GM15510 (cell line): Measurements from ENCODE around the gene GHR.

ENCODE experiments used
- POLR2A ChIP-seq: IDR thresholded peaks from 3 replicates; pipeline ENCODE4 v1.6.1; 2011; ENCODE audit warnings: borderline replicate concordance; ENCODE audit not compliant: insufficient read length; ENCODE audit errors: extremely low read depth

Gene GHR

DNA sequence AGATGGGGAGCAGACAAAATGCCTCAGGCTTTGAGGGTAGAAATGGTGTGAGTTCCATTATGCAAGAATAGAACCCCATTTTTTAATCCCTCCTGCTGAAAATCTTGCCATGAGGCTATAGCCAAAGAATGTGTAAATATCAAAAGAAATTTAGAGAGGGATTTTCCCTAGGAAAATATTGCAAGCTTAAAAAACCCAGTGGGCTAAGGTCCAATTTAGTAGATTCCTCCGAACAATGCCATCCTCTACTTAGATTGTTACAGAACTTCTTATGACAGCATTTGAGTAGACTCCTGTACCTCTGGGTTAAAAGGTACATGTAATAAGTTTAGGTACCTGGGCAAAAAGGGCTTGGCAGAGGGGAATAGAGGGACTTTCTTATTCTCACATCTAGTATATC is 138.4 kb downstream of the GHR start:
- TF ChIP-seq POLR2A = no peak

DNA sequence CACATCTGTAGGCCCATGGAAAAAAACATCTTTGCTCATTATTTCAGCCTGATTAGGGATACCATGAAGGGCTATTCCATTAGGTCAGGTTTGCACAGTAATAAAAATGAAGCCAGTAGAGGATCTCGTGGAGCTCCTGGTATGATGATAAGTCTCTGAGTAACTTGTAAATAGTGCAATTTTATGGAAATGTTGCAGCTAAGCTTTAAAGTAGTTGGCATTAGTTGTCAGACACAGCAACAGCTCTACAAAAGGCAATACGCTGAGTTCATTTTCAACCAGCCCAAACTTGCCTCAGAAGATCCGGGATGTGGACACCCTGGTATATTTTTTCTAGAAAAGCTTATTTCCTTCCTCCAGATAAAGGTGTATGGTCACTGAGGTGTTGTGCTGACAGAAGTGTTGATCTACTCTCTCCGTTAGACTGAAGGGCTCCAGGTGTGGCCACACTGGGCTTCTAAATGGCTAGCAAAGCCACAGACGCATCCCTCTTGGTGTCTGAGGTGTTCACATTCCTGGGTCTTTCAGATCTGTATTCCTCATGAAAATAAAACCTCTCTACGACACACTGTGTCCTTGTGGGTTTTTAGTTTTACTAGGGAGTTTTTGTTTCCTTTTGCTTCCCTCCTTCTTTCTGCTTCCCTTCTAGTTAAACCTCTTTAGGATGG is 141.6 kb downstream of the GHR start:
- TF ChIP-seq POLR2A = no peak

DNA sequence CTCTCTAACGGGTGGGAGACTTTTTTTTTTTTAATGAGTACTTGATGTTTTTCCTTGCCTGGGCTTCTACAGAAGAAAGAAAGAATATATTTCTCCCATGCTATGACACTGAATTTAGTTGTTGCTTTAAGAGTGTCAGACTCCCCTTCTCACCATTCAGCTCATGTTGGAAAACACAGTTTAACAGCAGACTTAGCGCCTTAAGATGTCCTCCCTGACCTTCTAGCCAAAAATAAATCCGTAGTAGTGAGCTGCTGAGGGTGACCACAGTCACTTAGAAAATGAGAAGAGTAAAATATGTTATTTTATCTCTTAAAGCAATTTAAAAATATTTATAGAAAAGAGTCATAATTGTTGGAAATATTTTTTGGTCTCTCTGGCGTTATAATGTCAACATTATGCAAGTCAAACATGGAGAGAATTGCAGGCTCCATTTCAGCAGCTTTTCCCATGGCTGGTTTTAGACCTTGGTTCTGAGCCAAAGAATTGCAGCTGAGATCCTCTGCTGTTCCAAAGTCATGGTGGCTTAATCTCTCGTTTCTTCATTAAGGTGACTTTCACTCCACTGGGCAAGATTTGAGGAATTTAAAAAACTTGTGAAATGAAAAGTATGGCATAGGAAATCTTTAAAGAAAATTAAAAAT is 143.5 kb downstream of the GHR start:
- TF ChIP-seq POLR2A = no peak

DNA sequence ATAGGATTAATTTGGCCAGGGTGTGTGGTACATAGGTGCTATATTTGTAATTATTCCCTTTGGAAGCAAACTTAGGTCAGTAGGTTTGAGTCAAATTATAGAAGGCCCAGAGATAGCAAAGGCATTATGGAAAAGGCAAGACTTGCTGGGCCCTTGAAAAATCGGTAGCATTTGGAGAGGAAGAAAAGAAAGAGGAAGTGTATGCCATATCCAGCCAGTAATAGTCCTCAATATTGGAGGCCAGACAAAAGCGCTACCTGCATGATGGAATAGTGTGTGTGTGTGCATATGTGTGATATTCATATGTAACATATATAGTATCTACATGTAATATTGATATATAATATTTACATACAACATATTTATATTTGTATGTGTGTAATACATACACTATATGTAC is 146.1 kb downstream of the GHR start:
- TF ChIP-seq POLR2A = no peak

DNA sequence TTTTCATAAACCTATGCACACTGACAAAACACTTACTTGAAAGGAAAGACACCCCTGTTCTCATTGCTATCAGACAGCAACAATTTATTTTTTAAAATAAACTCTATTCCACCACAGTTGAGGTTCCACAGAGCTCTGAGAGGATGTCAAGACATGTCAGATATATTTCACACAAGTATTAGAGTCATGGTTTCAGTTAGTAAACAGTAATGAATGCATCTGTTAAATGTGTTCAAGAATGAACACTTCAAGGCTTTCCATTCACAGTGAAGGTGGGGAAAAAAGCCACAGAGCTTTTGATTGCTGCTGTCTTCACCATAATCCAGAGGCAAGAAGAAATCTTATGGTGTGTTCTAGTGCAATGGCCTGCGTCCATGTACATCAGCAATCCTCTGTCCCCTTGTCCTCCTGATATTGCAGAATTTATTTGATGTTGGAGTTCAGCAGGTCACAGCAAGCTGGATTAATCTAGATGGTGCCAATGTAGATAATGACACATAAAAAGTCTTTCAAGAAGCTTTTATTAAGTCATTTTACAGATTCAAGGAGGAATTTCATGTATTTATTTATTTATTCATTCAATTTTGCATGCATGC is 146.8 kb downstream of the GHR start:
- TF ChIP-seq POLR2A = no peak

DNA sequence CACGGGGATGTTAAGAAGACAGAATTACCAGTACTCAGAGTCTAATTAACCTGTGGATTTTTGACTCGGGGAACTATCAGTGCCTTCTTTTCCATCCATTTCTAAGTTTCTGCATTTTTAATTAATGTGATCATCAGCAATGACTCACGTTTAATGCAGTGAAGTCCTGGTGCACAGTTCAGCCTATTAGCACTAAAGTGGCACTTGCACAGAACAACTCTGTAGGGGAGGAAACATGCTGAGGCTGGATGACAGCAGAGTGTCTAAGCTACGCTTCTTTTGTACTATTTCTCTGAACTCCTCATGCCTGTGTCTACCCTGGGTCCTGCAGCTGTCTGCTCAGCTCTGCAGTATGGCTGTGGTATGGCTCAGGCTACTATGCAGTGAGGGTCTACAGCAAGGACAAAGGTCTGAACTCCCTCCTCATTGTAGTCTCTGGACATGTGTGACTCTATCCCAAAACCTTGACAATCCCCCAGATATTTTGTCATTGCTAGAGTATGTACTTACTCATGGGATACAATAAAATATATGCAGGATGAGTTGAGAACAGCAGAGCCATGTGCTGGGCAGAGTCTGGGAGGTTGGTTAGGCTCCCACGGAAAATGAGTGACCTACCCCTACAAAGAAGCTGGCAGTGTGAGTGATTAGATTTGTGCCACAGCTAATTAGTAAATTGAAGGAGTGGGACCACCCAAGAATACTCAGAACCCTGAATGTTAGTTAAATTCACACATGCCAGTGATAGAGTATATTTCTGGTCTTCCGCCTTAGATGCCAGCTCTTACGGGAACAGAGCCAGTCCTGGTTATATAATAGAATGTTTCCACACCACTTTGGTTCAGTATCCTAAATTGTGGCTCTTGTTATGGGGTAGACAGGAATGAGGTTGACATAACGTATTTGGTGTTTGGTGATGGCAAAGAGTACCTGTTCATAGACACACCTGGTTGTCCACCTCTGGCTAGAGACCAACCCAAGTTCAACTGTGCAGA is 148.0 kb downstream of the GHR start:
- TF ChIP-seq POLR2A = no peak

DNA sequence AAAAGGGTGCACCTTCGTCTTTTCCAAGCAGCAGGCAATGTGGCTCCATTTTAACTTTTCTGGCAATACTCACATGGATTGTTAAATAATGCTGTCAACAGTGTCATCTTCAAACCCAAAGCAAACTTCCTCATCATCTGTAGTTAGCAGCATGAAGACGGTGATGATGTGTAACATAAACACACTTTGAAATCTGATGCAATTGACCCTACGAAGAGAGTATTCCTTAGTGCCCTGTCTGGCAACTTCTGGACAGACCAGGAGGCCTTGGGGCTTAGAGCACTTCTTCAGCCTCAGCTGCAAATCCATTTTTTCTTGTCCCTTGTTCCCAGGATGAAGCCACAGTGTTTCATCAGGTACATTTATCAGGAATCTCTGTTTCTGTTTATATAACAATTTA is 149.1 kb downstream of the GHR start:
- no peak for TF ChIP-seq POLR2A

DNA sequence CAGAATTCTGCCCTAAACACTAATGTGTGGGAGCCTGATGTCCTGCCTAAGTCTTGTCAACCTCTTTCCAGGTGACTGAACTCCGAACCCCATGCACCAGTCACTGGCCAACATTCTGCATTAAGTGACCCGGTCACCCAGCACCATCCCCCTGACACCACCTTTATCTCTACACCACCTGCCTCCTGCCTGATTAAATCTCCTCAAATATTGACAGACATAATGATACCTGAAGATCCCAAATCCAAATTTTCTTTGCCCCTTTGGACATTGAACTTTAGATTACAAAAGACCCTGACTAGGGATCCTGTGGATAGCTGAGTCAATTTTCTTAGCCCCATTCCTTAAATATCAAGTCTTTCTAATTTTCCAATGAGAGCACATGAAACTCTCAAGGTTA is 150.1 kb downstream of the GHR start:
- no peak for TF ChIP-seq POLR2A

DNA sequence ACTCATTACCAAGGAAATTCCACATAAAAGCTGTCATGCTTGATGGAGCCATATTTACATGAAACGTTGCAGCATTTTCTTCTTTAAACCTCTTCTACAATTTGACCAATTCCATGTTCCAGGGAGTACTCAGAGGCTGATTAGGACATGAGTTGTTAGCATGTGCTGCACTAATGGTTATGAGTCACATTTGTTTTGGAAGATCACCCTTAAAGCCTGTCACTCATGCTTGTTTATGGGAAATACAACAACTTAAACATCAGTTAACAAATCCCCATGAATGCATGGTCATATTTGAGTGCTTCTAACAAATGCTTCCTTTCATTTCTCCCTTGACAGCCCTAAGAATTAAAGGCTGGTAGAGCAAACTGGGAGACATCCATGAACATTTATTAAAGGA is 156.1 kb downstream of the GHR start:
- no peak for TF ChIP-seq POLR2A

DNA sequence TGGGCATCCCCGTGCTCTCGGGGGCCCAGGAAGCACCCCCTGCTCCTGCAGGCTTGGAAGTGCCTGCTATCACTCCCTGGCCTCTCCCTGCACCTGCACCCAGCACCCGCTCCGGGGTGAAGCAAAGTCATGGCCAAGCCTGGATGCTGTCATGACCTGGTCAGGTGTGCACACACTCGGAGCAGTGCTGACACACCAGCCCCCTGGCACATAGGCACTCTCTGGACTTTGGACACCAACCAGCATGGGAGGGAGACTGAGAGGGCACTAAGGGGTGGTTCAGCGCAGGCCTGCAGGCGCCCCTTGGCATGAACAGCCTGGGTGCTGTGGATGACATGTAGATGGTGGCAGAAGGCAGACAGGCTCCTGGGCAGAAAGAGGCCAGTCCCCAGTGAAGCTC is 158.6 kb downstream of the GHR start:
- TF ChIP-seq POLR2A = no peak

DNA sequence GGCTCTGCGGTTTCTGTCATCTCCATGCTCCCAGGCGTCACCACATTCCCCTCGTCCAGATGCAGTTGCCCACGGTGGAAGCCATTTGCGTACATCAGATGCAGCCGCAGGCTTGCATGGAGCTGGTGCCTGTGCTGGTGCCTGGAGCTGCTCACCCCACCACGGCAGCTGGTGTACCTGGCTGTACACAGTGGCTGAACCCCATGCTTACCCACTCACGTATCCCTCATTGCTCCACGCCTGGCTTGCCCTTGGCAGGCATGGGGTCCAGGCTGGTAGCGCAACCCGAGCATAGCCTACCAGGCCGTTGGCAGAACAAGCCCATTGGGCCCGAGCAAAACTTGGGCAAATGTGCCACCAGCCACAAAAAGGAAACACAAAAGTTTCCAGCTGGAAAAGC is 159.5 kb downstream of the GHR start:
- no peak for TF ChIP-seq POLR2A

DNA sequence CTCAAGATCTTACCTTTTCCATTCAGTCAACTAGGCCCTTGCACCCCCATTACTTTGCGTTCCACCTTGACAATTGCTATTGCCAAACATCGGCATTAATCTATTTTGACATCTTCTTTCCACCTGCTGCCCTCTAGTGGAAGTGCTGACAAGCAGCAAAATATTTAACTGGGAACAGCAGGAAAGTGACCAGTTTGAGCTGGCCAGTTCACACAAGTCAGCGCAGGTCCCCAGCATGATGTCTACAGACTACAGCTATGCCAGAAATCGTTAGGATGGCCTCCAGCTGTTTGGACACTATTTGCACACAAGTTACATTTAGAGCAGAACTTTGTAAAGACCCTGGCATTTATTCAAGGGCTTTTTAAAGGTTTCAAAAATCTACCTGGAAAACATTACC is 160.1 kb downstream of the GHR start:
- TF ChIP-seq POLR2A = no peak

DNA sequence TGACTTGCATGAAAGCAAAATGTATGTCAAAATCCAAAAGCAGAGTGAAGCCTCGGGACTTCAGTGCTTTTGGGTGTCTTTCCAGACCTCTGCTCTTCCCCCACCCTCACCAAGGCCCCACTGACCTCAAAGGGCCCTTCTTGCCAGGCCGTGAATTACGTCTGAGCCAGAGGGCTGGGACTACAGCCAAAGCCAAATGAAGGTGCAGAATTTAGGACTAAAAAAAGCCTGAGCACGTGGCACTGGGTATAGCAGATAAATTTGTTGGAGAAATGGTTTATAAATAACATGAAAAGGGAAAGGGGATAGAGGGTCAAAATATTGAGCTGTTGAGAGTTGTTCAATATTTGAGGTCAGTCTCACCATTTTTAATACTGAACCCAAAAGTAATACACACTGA is 163.4 kb downstream of the GHR start:
- TF ChIP-seq POLR2A = no peak

DNA sequence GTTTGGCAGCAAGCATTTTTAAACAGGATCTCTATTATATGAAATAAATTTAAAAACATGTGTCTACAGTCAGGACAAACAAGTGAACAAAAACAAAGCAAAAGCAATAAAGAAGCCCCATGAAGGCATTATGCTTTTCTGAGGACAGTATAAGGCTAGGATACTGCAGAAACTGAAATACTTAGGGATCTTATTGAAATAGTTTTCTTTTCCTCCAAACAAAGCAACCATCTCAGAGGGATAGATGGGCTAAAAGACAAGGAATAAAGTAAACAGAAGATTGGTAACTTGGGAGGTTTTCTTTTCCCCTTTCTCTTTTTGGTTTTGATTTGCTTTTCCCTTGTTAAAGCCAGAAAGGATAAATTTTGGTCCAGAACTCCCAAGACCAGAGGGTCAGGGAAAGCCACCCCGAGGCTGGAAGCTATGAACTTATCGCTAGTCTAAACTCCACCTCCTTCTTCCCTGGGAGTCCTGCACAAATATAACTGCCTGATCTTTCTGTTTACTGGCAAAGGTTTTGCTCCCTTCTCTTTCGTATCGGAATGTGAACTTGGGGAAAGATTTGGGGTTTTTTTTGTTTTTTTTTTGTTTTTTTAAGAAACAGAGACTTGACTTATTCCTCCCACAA is 164.0 kb downstream of the GHR start:
- no peak for TF ChIP-seq POLR2A

DNA sequence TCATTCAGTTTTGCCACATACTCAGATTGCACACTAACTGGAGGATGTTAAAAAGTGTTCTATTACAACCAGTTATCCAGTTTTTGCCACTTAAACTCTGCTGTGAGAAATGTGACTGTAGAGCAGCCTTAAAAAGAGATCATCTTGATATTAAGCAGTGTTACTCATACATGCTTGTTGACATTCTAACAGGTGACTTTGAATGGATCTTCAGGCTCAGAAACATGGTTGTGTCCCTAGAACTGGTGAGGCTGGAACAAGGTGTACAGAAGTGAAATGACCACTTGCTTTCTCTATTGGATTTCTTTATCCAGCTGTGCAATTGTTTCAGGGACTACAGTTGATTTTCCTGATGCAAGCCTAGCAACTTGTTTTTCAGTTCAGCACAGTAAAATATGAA is 167.3 kb downstream of the GHR start:
- no peak for TF ChIP-seq POLR2A
